Retinal pigment epithelial cell (primary cell): Measurements from ENCODE around the gene ZCCHC8.

Experiments
- DNase-seq: peaks from one replicate; pipeline ENCODE4 v3.0.0-alpha.2; 2010; ENCODE audit warnings: low read depth
- H3K4me3 ChIP-seq: 2 replicates; pipeline ENCODE4 v1.5.1; 2011; ENCODE audit warnings: mild to moderate bottlenecking, low read length, control low read depth, moderate library complexity
- CTCF ChIP-seq: conservative IDR thresholded peaks from 2 replicates; pipeline ENCODE4 v1.5.1; 2011; ENCODE audit warnings: low read depth, low read length, control low read depth, inconsistent platforms

ZCCHC8 gene

GRCh38 chr12:122528992-122529391 lies 28.3 kb upstream of the ZCCHC8 start:
- no peak for TF ChIP-seq CTCF

GRCh38 chr12:122528582-122528981 lies 27.9 kb upstream of the ZCCHC8 start:
- no peak for TF ChIP-seq CTCF
- DNase-seq = no peak
- no peak overlapping the region for H3K4me3 ChIP-seq

More at GRCh38 chr12:122528992-122529391, 28.3 kb upstream of the ZCCHC8 start:
- DNase-seq = no peak
- H3K4me3 ChIP-seq = no peak overlapping the region

GRCh38 chr12:122527478-122527944 lies 26.8 kb upstream of the ZCCHC8 start:
- DNase-seq = no peak

GRCh38 chr12:122526683-122527477 lies 26.1 kb upstream of the ZCCHC8 start, which contains the start of the genes KNTC1 and RSRC2:
TSS of gene KNTC1 (plus strand) at chr12:122527249. CDS start at chr12:122530064, 2,815 bp downstream.
TSS of gene RSRC2 (minus strand) at chr12:122526936. CDS start at chr12:122526853, 83 bp downstream.
- DNase-seq = peak; percentile 99
- TF ChIP-seq CTCF = no peak
- peak within 1 kb of the TSS; percentile 90 for H3K4me3 ChIP-seq

More at GRCh38 chr12:122527478-122527944, 26.8 kb upstream of the ZCCHC8 start:
- peak overlapping the region; percentile 90 for H3K4me3 ChIP-seq
- no peak for TF ChIP-seq CTCF

- TF ChIP-seq CTCF = no peak
- peak overlapping the region; percentile 84 for H3K4me3 ChIP-seq
- no peak for DNase-seq
Observed at GRCh38 chr12:122523846-122524718, 23.4 kb upstream of the ZCCHC8 start.

- DNase-seq = no peak
- H3K4me3 ChIP-seq = peak overlapping the region; percentile 9
- TF ChIP-seq CTCF = no peak
Observed at GRCh38 chr12:122523280-122523679, 22.5 kb upstream of the ZCCHC8 start.
